ENCODE results near the gene WNK1.
"Not testable (repeated sequence)": the region's sequence is repeated elsewhere in the genome, so short reads cannot be mapped to it uniquely, and the experiment has no call there.

Gene WNK1

GRCh38 chr12:837548-837947, 85.2 kb downstream of the WNK1 start:
- no peak for TF ChIP-seq CTCF (conservative IDR thresholded peaks at IDR 0.05; ENCODE audit: low read length)
- no peak overlapping the region for H3K4me3 ChIP-seq (ENCODE audit: low read length)
- DNase-seq (ENCODE audit: low read depth), result no peak

DNA sequence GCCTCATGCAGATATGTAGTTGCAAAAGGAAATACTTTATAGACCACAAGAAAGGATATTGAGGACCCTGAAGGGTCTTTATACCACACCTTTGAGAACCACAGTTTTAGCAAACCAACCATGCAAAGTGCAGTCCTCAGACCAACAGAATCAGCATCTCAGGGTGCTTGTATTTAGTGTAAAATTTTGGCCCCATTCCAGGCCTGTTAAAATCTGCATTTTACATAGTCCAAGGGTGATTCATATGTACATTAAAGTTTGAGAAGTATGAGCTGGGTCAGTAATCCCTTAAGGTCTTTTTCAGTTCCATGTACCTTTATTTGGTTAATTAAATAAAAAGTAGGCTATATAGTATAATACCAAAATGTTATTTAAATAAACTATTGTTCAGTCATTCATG, 91.2 kb downstream of the WNK1 start:
- H3K4me3 ChIP-seq (ENCODE audit: low read length), result no peak overlapping the region
- no peak for DNase-seq (ENCODE audit: low read depth)
- TF ChIP-seq CTCF (conservative IDR thresholded peaks at IDR 0.05; ENCODE audit: low read length), result no peak

- H3K4me3 ChIP-seq (ENCODE audit: low read length), result no peak overlapping the region
- no peak for TF ChIP-seq CTCF (conservative IDR thresholded peaks at IDR 0.05; ENCODE audit: low read length)
- DNase-seq (ENCODE audit: low read depth), result no peak
Measured at GRCh38 chr12:846421-846820, 94.0 kb downstream of the WNK1 start.

- H3K4me3 ChIP-seq (ENCODE audit: low read length), result no peak overlapping the region
- DNase-seq (ENCODE audit: low read depth), result no peak
- no peak for TF ChIP-seq CTCF (conservative IDR thresholded peaks at IDR 0.05; ENCODE audit: low read length)
Measured at GRCh38 chr12:848173-848865, 95.9 kb downstream of the WNK1 start.

- no peak overlapping the region for H3K4me3 ChIP-seq (ENCODE audit: low read length)
- TF ChIP-seq CTCF (conservative IDR thresholded peaks at IDR 0.05; ENCODE audit: low read length), result no peak
- no peak for DNase-seq (ENCODE audit: low read depth)
Measured at GRCh38 chr12:848882-849527, 96.6 kb downstream of the WNK1 start.

- not testable (repeated sequence) for H3K4me3 ChIP-seq (ENCODE audit: low read length); DNase-seq (ENCODE audit: low read depth)
Measured at GRCh38 chr12:849733-850437, 97.5 kb downstream of the WNK1 start.

- TF ChIP-seq CTCF (conservative IDR thresholded peaks at IDR 0.05; ENCODE audit: low read length), result no peak
- DNase-seq (ENCODE audit: low read depth), result peak; percentile 62
- H3K4me3 ChIP-seq (ENCODE audit: low read length), result peak overlapping the region; percentile 22
Measured at GRCh38 chr12:851343-851742, 99.0 kb downstream of the WNK1 start.

Data from AG10803 (cell line).